Breast epithelium (tissue), 3 donors: ENCODE measurements around the gene ZHX3.

Source experiments
- POLR2A ChIP-seq: fragments of 450-650 bp; IDR thresholded peaks from one replicate; pipeline ENCODE4 v1.6.1; 2016; ENCODE audit warnings: antibody characterized with exemption, mild to moderate bottlenecking, moderate library complexity
- POLR2AphosphoS5 ChIP-seq, 3 donors: sonication (generic); formaldehyde crosslinking; IDR thresholded peaks; one replicate each; pipeline ENCODE4 v1.6.1; 2017; ENCODE audit warnings: antibody characterized with exemption in 3 of 3
- TF ChIP-seq, protein P1 (sequence below), 3 donors: fragments of 450-650 bp; IDR thresholded peaks; one replicate each; pipeline ENCODE4 v1.5.1; 2016 to 2017; ENCODE audit warnings: antibody characterized with exemption in 3 of 3, mild to moderate bottlenecking in 3 of 3, moderate library complexity in 3 of 3

DNA sequence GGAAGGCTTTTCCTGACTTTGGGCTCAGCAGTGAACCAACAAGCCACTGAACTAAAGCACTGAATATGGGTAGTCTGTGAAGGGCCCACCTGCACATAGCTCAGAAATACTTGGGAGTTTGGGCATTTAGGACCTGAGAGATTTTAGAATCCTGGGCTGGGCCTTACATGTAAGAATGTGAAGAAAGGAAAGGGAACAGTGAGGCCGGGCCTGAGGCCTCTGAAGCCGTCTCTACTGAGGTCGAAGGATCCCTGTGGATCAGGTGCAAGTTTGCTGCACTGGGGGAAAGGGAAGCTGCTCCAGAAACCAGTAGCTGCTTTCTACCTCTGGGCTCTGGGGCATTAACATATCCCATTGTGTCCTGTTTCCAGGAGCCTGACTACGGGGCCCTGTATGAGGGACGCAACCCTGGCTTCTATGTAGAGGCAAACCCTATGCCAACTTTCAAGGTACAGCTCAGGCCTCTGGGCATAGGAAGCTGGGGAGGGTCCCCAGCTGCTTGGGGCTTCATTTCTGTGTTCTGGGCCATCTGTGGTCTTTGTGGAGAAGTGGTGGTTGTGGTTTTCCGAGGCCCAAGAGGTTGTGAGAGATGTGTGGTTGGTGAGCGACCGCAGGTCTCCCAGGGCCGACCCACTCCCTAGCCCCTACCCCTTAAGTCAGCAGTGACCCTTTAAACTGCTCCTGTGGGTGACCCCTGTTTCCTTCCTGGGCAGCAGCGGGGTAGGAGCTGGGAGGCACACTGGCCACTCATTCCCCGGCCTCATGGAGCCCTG, 149.9 kb downstream of the ZHX3 start:
- TF ChIP-seq POLR2AphosphoS5 (IDR thresholded peaks at IDR 0.05) (no peak), POLR2A (no peak)
- TF ChIP-seq, protein P1, sequence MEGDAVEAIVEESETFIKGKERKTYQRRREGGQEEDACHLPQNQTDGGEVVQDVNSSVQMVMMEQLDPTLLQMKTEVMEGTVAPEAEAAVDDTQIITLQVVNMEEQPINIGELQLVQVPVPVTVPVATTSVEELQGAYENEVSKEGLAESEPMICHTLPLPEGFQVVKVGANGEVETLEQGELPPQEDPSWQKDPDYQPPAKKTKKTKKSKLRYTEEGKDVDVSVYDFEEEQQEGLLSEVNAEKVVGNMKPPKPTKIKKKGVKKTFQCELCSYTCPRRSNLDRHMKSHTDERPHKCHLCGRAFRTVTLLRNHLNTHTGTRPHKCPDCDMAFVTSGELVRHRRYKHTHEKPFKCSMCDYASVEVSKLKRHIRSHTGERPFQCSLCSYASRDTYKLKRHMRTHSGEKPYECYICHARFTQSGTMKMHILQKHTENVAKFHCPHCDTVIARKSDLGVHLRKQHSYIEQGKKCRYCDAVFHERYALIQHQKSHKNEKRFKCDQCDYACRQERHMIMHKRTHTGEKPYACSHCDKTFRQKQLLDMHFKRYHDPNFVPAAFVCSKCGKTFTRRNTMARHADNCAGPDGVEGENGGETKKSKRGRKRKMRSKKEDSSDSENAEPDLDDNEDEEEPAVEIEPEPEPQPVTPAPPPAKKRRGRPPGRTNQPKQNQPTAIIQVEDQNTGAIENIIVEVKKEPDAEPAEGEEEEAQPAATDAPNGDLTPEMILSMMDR (IDR thresholded peaks at IDR 0.05), result no peak
